GM12874 (cell line): ENCODE results near the gene NLRP3.

ENCODE experiments used
- CTCF ChIP-seq: IDR thresholded peaks from 2 replicates; pipeline ENCODE4 v1.5.1; 2011; ENCODE audit warnings: low read depth, mild to moderate bottlenecking, control low read depth, low read length, moderate library complexity; ENCODE audit not compliant: insufficient read depth

NLRP3 gene

GRCh38 chr1:247415423-247416361, at the start of gene NLRP3:
TSS of gene NLRP3 (plus strand) at chr1:247416173. CDS start at chr1:247418801, 2,628 bp downstream.
- TF ChIP-seq CTCF, result no peak

GRCh38 chr1:247366926-247367645, 48.9 kb upstream of the NLRP3 start:
- no peak for TF ChIP-seq CTCF

GRCh38 chr1:247367786-247368422, 48.1 kb upstream of the NLRP3 start:
- no peak for TF ChIP-seq CTCF

- TF ChIP-seq CTCF, result no peak
These were observed 47.4 kb upstream of the NLRP3 start for GRCh38 chr1:247368490-247369145.

GRCh38 chr1:247370786-247371732, 44.9 kb upstream of the NLRP3 start:
- TF ChIP-seq CTCF, result no peak

- TF ChIP-seq CTCF, result no peak
These were observed 44.1 kb upstream of the NLRP3 start for GRCh38 chr1:247371801-247372259.
